A673 (cell line): Measurements from ENCODE around the gene NSG2.

Source experiments
- CTCF ChIP-seq: fragments of 300-800, 200-600 bp; sonication (generic); conservative IDR thresholded peaks from 2 replicates; pipeline ENCODE4 v1.5.1; 2017; ENCODE audit warnings: low read depth, mild to moderate bottlenecking, antibody characterized with exemption, low read length, moderate library complexity, mixed read lengths
- EZH2 ChIP-seq: fragments of 200-600 bp; sonication (generic); IDR thresholded peaks from 2 replicates; pipeline ENCODE4 v1.6.1; 2017; ENCODE audit warnings: borderline replicate concordance, low read depth, mild to moderate bottlenecking, mixed read lengths, antibody characterized with exemption, low read length; ENCODE audit not compliant: poor library complexity, severe bottlenecking

GRCh38 chr5:174101195-174101730, 55.8 kb downstream of the NSG2 start:
- TF ChIP-seq CTCF (no peak), EZH2 (no peak)
